Ovary (tissue), 3 donors: ENCODE results near the gene SBNO2.
"Not testable (repeated sequence)": the region's sequence is repeated elsewhere in the genome, so short reads cannot be mapped to it uniquely, and the experiment has no call there.

Experiments used
- CTCF ChIP-seq, 3 donors: fragments of 450-650 bp in 2 of 3; fragments of 200-600 bp in 1 of 3; IDR thresholded peaks; one replicate each; pipeline versions ENCODE4 v1.5.1 to v1.8.0; 2016 to 2022; ENCODE audit warnings: antibody characterized with exemption in 3 of 3, mild to moderate bottlenecking in 1 of 3
- EP300 ChIP-seq: sonication (generic); formaldehyde crosslinking; IDR thresholded peaks from one replicate; pipeline ENCODE4 v1.6.1; 2017; ENCODE audit warnings: antibody characterized with exemption
- POLR2A ChIP-seq: fragments of 450-650 bp; IDR thresholded peaks from one replicate; pipeline ENCODE4 v1.6.1; 2017; ENCODE audit warnings: antibody characterized with exemption, mild to moderate bottlenecking, moderate library complexity
- donor health status: DM: no; HTN: no; CAD: no.

- not testable (repeated sequence) for TF ChIP-seq CTCF (IDR thresholded peaks at IDR 0.05); POLR2A; EP300
These were observed 59.3 kb downstream of the SBNO2 start for GRCh38 chr19:1114728-1115127.
